IMR-90 (cell line): ENCODE data around the gene CHPF. TPM values are rescaled to one million over a fixed set of nuclear protein-coding genes. Genes with fewer than 3 reads are reported as not detected.

Experiments used
- ATAC-seq: fragments of 200-7000 bp; cut with Tn5 transposase; 2 replicates; pipeline ENCODE4 v1.9.1; 2020; ENCODE audit warnings: low read depth, mild to moderate bottlenecking, moderate library complexity
- BruUV-seq: library from RNA; stranded (reverse); fragments of 400-500 nt; replicated peaks from 2 replicates; lab custom pipeline; 2021; lab: Mats Ljungman, UMichigan
- CTCF ChIA-PET: fragments of 300-600 bp; formaldehyde crosslinking; extraction: SDS; loops from one replicate; lab custom pipeline; 2021; ENCODE audit warnings: antibody characterized with exemption; lab: Yijun Ruan, JAX
- POLR2A ChIA-PET: fragments of 300-600 bp; sonication (Branson Sonifier 250); formaldehyde crosslinking; loops from one replicate; lab custom pipeline; 2022; ENCODE audit warnings: antibody characterized with exemption; ENCODE audit not compliant: unreplicated experiment; lab: Charles Lee
- DNase-seq: peaks from one replicate; pipeline ENCODE4 v3.0.0; 2013
- H2AFZ ChIP-seq: replicated peaks from 2 replicates; pipeline ENCODE3; 2013; ENCODE audit warnings: low read length, mild to moderate bottlenecking; ENCODE audit not compliant: poor library complexity
- H2AK5ac ChIP-seq: 2 replicates; pipeline ENCODE4 v1.6.1; 2013; ENCODE audit warnings: low read depth, low read length, inconsistent platforms
- H2AK9ac ChIP-seq: replicated peaks from 2 replicates; pipeline ENCODE3; 2013; ENCODE audit warnings: mild to moderate bottlenecking, low read depth, low read length, moderate library complexity; ENCODE audit not compliant: poor library complexity
- H2BK120ac ChIP-seq: 2 replicates; pipeline ENCODE4 v1.6.1; 2013; ENCODE audit warnings: low read depth, low read length, inconsistent platforms
- H2BK15ac ChIP-seq: 3 replicates; pipeline ENCODE4 v1.6.1; 2013; ENCODE audit warnings: low read depth, low read length, inconsistent platforms
- H2BK20ac ChIP-seq: 2 replicates; pipeline ENCODE4 v1.6.1; 2013; ENCODE audit warnings: low read depth, mild to moderate bottlenecking, inconsistent platforms, low read length, moderate library complexity
- H2BK5ac ChIP-seq: 2 replicates; pipeline ENCODE4 v1.6.1; 2013; ENCODE audit warnings: mild to moderate bottlenecking, low read depth, low read length, inconsistent platforms; ENCODE audit not compliant: poor library complexity, severe bottlenecking
- H3K14ac ChIP-seq: replicated peaks from 2 replicates; pipeline ENCODE4 v1.6.1; 2013; ENCODE audit warnings: low read depth, low read length, inconsistent platforms
- H3K18ac ChIP-seq: 2 replicates; pipeline ENCODE4 v1.6.1; 2013; ENCODE audit warnings: low read depth, low read length, control low read depth
- H3K23ac ChIP-seq: 2 replicates; pipeline ENCODE4 v1.6.1; 2013; ENCODE audit warnings: low read depth, low read length, inconsistent platforms
- H3K27ac ChIP-seq: 2 replicates; pipeline ENCODE4 v1.5.1; 2013; ENCODE audit warnings: mild to moderate bottlenecking, control low read depth, low read length; ENCODE audit not compliant: insufficient read depth
- H3K27me3 ChIP-seq: 2 replicates; pipeline ENCODE4 v1.6.1; 2013; ENCODE audit warnings: low read length; ENCODE audit not compliant: control insufficient read depth, insufficient read depth
- H3K36me3 ChIP-seq: 2 replicates; pipeline ENCODE4 v1.6.1; 2013; ENCODE audit warnings: low read length, mixed read lengths; ENCODE audit not compliant: control insufficient read depth, insufficient read depth
- H3K4ac ChIP-seq: 2 replicates; pipeline ENCODE4 v1.6.1; 2013; ENCODE audit warnings: low read depth, low read length, inconsistent platforms
- H3K4me1 ChIP-seq: 2 replicates; pipeline ENCODE4 v1.6.1; 2013; ENCODE audit warnings: low read length, mixed read lengths; ENCODE audit not compliant: control insufficient read depth, insufficient read depth
- H3K4me2 ChIP-seq: 2 replicates; pipeline ENCODE4 v1.6.1; 2013; ENCODE audit warnings: low read depth, mild to moderate bottlenecking, control low read depth, low read length, moderate library complexity
- H3K4me3 ChIP-seq: 2 replicates; pipeline ENCODE4 v1.5.1; 2013; ENCODE audit warnings: low read depth, mild to moderate bottlenecking, control low read depth, low read length, moderate library complexity; ENCODE audit not compliant: insufficient read depth
- H3K56ac ChIP-seq: 2 replicates; pipeline ENCODE4 v1.6.1; 2013; ENCODE audit warnings: low read length, inconsistent platforms; ENCODE audit not compliant: insufficient read depth; ENCODE audit errors: extremely low read depth
- H3K79me1 ChIP-seq, 2 experiments: 2 replicates each; pipeline ENCODE4 v1.6.1; 2013; ENCODE audit warnings: low read length in 2 of 2, inconsistent platforms in 1 of 2, low read depth in 1 of 2
- H3K9ac ChIP-seq: 2 replicates; pipeline ENCODE4 v1.6.1; 2013; ENCODE audit warnings: low read depth, low read length, control low read depth
- H3K9me1 ChIP-seq: 2 replicates; pipeline ENCODE4 v1.6.1; 2013; ENCODE audit warnings: low read length, inconsistent platforms; ENCODE audit not compliant: insufficient read depth
- H3K9me3 ChIP-seq: 2 replicates; pipeline ENCODE4 v1.6.1; 2013; ENCODE audit warnings: low read length; ENCODE audit not compliant: control insufficient read depth, insufficient read depth
- H4K20me1 ChIP-seq: 2 replicates; pipeline ENCODE4 v1.6.1; 2013; ENCODE audit warnings: low read length, inconsistent platforms; ENCODE audit not compliant: insufficient read depth
- H4K5ac ChIP-seq: 2 replicates; pipeline ENCODE4 v1.6.1; 2013; ENCODE audit warnings: mild to moderate bottlenecking, low read depth, low read length, control low read depth
- H4K8ac ChIP-seq, 2 experiments: 2 replicates each; pipeline ENCODE4 v1.6.1; 2013; ENCODE audit warnings: low read depth in 2 of 2, low read length in 2 of 2, control low read depth in 1 of 2, inconsistent platforms in 1 of 2
- H4K91ac ChIP-seq: 2 replicates; pipeline ENCODE4 v1.6.1; 2013; ENCODE audit warnings: low read depth, low read length, inconsistent platforms; ENCODE audit not compliant: insufficient read depth
- BHLHE40 ChIP-seq: fragments of 150-350 bp; IDR thresholded peaks from 2 replicates; pipeline ENCODE4 v1.6.1; 2016; ENCODE audit warnings: mild to moderate bottlenecking, low read depth, low read length
- MAZ ChIP-seq: IDR thresholded peaks from 2 replicates; pipeline ENCODE4 v1.6.1; 2012; ENCODE audit warnings: low read depth, mild to moderate bottlenecking, low read length, improper control_type of control experiment, moderate library complexity, borderline replicate concordance
- MXI1 ChIP-seq: IDR thresholded peaks from 2 replicates; pipeline ENCODE4 v1.6.1; 2012; ENCODE audit warnings: low read depth, mild to moderate bottlenecking, low read length, moderate library complexity, borderline replicate concordance
- RAD21 ChIP-seq: IDR thresholded peaks from 2 replicates; pipeline ENCODE4 v1.6.1; 2012; ENCODE audit warnings: low read length, improper control_type of control experiment
- RFX5 ChIP-seq: IDR thresholded peaks from 2 replicates; pipeline ENCODE4 v1.8.0; 2012; ENCODE audit warnings: low read depth, mild to moderate bottlenecking, low read length, moderate library complexity
- WGBS, 2 experiments: methylation state at CpG; one replicate each; pipeline versions ENCODE4 v1.1.5 to v1.1.7; 2013; ENCODE audit warnings: missing lambda C conversion rate in 2 of 2; ENCODE audit not compliant: insufficient read length in 1 of 2; ENCODE audit errors: extremely low coverage in 2 of 2; 5-methylcytosine and 5-hydroxymethylcytosine counted together
- dilution Hi-C: fragments of 300-500 bp; cut with HindIII; formaldehyde crosslinking; loops from one replicate; pipeline ENCODE4 v1.14.3; 2018; ENCODE audit warnings: low sequenced_read_pairs; ENCODE audit not compliant: unreplicated experiment
- in situ Hi-C: fragments of 300-500 bp; cut with MboI; formaldehyde crosslinking; loops from 3 replicates; pipeline ENCODE4 v1.14.3; 2019; ENCODE audit warnings: low sequenced_read_pairs, inconsistent platforms, mixed read lengths
- intact Hi-C: fragments of 100-400 bp; cut with micrococcal nuclease; formaldehyde crosslinking; loops from 2 replicates; pipeline ENCODE4 v1.10.0; 2022
- polyA plus RNA-seq, 3 experiments: library from polyadenylated mRNA; depleted of rRNA; stranded (reverse); fragments of >200 nt; gene quantifications; 2 replicates each; pipeline ENCODE4 v1.2.3, GENCODE V29; 2012; ENCODE audit warnings: low replicate concordance in 1 of 3
- total RNA-seq: library from RNA; depleted of rRNA; stranded (reverse); fragments of >200 nt; gene quantifications from 2 replicates; pipeline ENCODE4 v1.2.3, GENCODE V29; 2012
- TF ChIP-seq, protein P1 (sequence below): conservative IDR thresholded peaks from 2 replicates; pipeline ENCODE4 v1.5.1; 2012; ENCODE audit warnings: mild to moderate bottlenecking, low read depth, low read length, improper control_type of control experiment

Gene CHPF
- total and polyA plus RNA-seq, 2 of the 4 experiments (the other 2 are of a cell fraction) = 24.0 to 115 TPM

DNA sequence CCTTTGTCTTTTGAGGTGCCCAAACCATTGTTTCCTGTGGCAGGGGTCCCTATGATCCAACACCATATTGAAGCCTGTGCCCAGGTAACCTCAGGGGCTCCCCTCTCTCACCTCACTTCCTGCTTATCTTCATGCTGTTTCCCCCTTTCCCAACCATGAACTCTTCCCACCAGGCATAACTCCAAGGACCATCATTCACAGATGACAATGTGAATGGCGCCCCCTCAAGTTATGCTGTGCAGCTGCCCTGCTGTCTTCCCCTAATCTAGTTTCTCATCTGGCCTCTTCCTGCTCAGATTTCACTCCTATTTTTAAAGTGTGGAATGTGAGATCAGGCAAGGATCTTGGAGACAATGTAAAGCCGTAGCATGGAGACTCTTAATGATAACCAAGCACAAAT, 43.5 kb downstream of the CHPF start:
- BruUV-seq = no TSS peak
- TF ChIP-seq, protein P1, sequence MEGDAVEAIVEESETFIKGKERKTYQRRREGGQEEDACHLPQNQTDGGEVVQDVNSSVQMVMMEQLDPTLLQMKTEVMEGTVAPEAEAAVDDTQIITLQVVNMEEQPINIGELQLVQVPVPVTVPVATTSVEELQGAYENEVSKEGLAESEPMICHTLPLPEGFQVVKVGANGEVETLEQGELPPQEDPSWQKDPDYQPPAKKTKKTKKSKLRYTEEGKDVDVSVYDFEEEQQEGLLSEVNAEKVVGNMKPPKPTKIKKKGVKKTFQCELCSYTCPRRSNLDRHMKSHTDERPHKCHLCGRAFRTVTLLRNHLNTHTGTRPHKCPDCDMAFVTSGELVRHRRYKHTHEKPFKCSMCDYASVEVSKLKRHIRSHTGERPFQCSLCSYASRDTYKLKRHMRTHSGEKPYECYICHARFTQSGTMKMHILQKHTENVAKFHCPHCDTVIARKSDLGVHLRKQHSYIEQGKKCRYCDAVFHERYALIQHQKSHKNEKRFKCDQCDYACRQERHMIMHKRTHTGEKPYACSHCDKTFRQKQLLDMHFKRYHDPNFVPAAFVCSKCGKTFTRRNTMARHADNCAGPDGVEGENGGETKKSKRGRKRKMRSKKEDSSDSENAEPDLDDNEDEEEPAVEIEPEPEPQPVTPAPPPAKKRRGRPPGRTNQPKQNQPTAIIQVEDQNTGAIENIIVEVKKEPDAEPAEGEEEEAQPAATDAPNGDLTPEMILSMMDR = peak; percentile 44
- TF ChIP-seq RAD21 (peak; percentile 28; the same call in 1 of the 2 replicates), MAZ (no peak), MXI1 (no peak), BHLHE40 (no peak), RFX5 (no peak)

More for the DNA sequence above, 43.5 kb downstream of the CHPF start:
- Histone ChIP-seq H3K9ac (no peak overlapping the region), H4K91ac (no peak overlapping the region), H3K14ac (no peak overlapping the region; the same call in 1 of the 2 replicates), H3K27me3 (no peaks in the 10 kb centered on the region; the same call in 1 of the 2 replicates), H4K20me1 (no peaks in the 10 kb centered on the region), H3K4me3 (no peak overlapping the region), H2BK120ac (no peak overlapping the region), H2BK20ac (no peak overlapping the region), H3K4ac (no peak overlapping the region), H2BK5ac (peak overlapping the region; percentile 89), H3K18ac (no peak overlapping the region), H2AK9ac (no peak overlapping the region), H2AFZ (no peak overlapping the region), H3K4me1 (peaks cover 15% of the 10 kb centered on the region), H2AK5ac (peak overlapping the region; percentile 40; the same call in 1 of the 2 replicates), H3K27ac (no peak overlapping the region), H3K23ac (0 out of 2 replicates have a peak overlapping the region, but pooled peaks have one; percentile 13), H3K79me1 (peaks cover 18 to 32% of the 10 kb centered on the region in 2 experiments), H4K5ac (no peak overlapping the region), H2BK15ac (no peak overlapping the region), H3K9me3 (no peaks in the 10 kb centered on the region), H3K9me1 (peaks cover 12% of the 10 kb centered on the region), H3K4me2 (peak overlapping the region; percentile 75), H3K56ac (no peak overlapping the region), H3K36me3 (peaks cover 25% of the 10 kb centered on the region), H4K8ac (peak overlapping the region in 1 of 2 experiments; percentile 75; a peak in 1 of 4 replicates)
- ChIA-PET POLR2A (no interaction called here), CTCF (interaction anchor here (4.1 kb wide), 1 partner anchor 9 kb away, joined by 28 read pairs; no protein-coding TSS in a partner anchor)
- in situ Hi-C loops (no loop called here), intact Hi-C loops (no loop called here), dilution Hi-C loops (no loop called here)
- no CpG with 5 or more reads among the region's 2 CpGs for WGBS, 2 experiments
- DNase-seq (peak; percentile 50), ATAC-seq (no peak)
